Liver (tissue), 9 donors: ENCODE data around the gene KIF3C. TPM values are rescaled to one million over a fixed set of nuclear protein-coding genes. Genes with fewer than 3 reads are reported as not detected.
"Not testable (repeated sequence)": the region's sequence is repeated elsewhere in the genome, so short reads cannot be mapped to it uniquely, and the experiment has no call there.

Experiments
- DNase-seq: peaks from one replicate; pipeline ENCODE4 v3.0.0-alpha.2; 2017; ENCODE audit warnings: low spot score
- H3K27ac ChIP-seq, 2 donors: one replicate each; pipeline ENCODE4 v1.7.0; 2013; ENCODE audit warnings: inconsistent platforms in 2 of 2, low read length in 2 of 2, control low read depth in 1 of 2, low read depth in 1 of 2, mild to moderate bottlenecking in 1 of 2
- H3K27me3 ChIP-seq, 4 donors: one replicate each; pipeline versions ENCODE4 v1.6.1 to v1.7.0; 2013; ENCODE audit warnings: low read length in 3 of 4, inconsistent platforms in 1 of 4, mild to moderate bottlenecking in 1 of 4, moderate library complexity in 1 of 4; ENCODE audit not compliant: control insufficient read depth in 4 of 4, insufficient read depth in 4 of 4
- H3K36me3 ChIP-seq, 4 donors: one replicate each; pipeline versions ENCODE4 v1.6.1 to v1.7.0; 2013; ENCODE audit warnings: low read length in 3 of 4, mild to moderate bottlenecking in 3 of 4, low read depth in 1 of 4, moderate library complexity in 1 of 4; ENCODE audit not compliant: control insufficient read depth in 4 of 4, insufficient read depth in 3 of 4
- H3K4me1 ChIP-seq, 4 donors: one replicate each; pipeline versions ENCODE4 v1.6.1 to v1.7.0; 2013; ENCODE audit warnings: low read length in 3 of 4, mild to moderate bottlenecking in 3 of 4, moderate library complexity in 1 of 4; ENCODE audit not compliant: control insufficient read depth in 4 of 4, insufficient read depth in 4 of 4
- H3K4me3 ChIP-seq, 3 donors: one replicate each; pipeline versions ENCODE4 v1.6.1 to v1.7.0; 2013; ENCODE audit warnings: low read length in 3 of 3, control low read depth in 1 of 3, low read depth in 1 of 3, mild to moderate bottlenecking in 1 of 3
- H3K9ac ChIP-seq, 2 donors: one replicate each; pipeline ENCODE4 v1.7.0; 2013; ENCODE audit warnings: low read length in 2 of 2, mild to moderate bottlenecking in 2 of 2, moderate library complexity in 2 of 2, control low read depth in 1 of 2, low read depth in 1 of 2
- H3K9me3 ChIP-seq, 4 donors: one replicate each; pipeline versions ENCODE4 v1.6.1 to v1.7.0; 2013; ENCODE audit warnings: low read length in 3 of 4; ENCODE audit not compliant: control insufficient read depth in 4 of 4
- EGR1 ChIP-seq, 2 donors: IDR thresholded peaks; 2 replicates each; pipeline ENCODE4 v1.6.1; 2016 to 2018; ENCODE audit warnings: antibody characterized with exemption in 2 of 2, low read depth in 2 of 2
- GABPA ChIP-seq, 2 donors: IDR thresholded peaks in 1 of 2; conservative IDR thresholded peaks in 1 of 2; 2 replicates each; pipeline ENCODE4 v1.6.1; 2016; ENCODE audit warnings: antibody characterized with exemption in 2 of 2, mild to moderate bottlenecking in 1 of 2, moderate library complexity in 1 of 2
- JUND ChIP-seq, 2 donors: IDR thresholded peaks; 2 replicates each; pipeline ENCODE4 v1.6.1; 2016; ENCODE audit warnings: antibody characterized with exemption in 2 of 2
- RAD21 ChIP-seq, 2 donors: IDR thresholded peaks; 2 replicates each; pipeline ENCODE4 v1.6.1; 2016; ENCODE audit warnings: antibody characterized with exemption in 2 of 2, mild to moderate bottlenecking in 2 of 2
- REST ChIP-seq: IDR thresholded peaks from 2 replicates; pipeline ENCODE4 v1.6.1; 2016; ENCODE audit warnings: antibody characterized with exemption, mild to moderate bottlenecking
- ZBTB33 ChIP-seq: IDR thresholded peaks from 2 replicates; pipeline ENCODE4 v1.6.1; 2016; ENCODE audit warnings: antibody characterized with exemption
- whole genome bisulfite sequencing: extraction: QIAGEN DNeasy Blood & Tissue Kit; methylation state at CpG from one replicate; pipeline ENCODE4 v1.1.7; 2013; 5-methylcytosine and 5-hydroxymethylcytosine counted together
- polyA plus RNA-seq, 2 donors: library from polyadenylated mRNA; stranded (reverse) in 1 of 2; unstranded in 1 of 2; fragments of 200-250 nt in 1 of 2; fragments of >200 nt in 1 of 2; fragmentation: Nextera tagmentation in 1 of 2; extraction: Ambion mirVana in 1 of 2; gene quantifications; one replicate each; pipeline versions ENCODE4 v1.2.1 to v1.2.3, GENCODE V29; 2013 to 2015
- total RNA-seq, 2 donors: library from RNA; depleted of rRNA; stranded (reverse); fragments of >200 nt; gene quantifications; one replicate each; pipeline ENCODE4 v1.2.3, GENCODE V29; 2014
- donor health status: healthy.
- donor health status: healthy.
- donor health status: healthy.
- donor health status: healthy.
- donor health status: healthy.

KIF3C gene
- total and polyA plus RNA-seq, 4 donors: 0.26 to 0.93 (median 0.67) TPM

- no peak overlapping the region for H3K9ac ChIP-seq
- H3K4me3 ChIP-seq: no peak overlapping the region
- no peaks in the 10 kb centered on the region for H3K36me3 ChIP-seq
- WGBS: 97% methylated on average over 5 of the region's 5 CpGs
- no peaks in the 10 kb centered on the region for H3K27me3 ChIP-seq
- peak overlapping the region; percentile 33 to 46 for H3K27ac ChIP-seq
- no peaks in the 10 kb centered on the region for H3K9me3 ChIP-seq
- DNase-seq: no peak
- peaks cover 0 to 13% (median 6%) of the 10 kb centered on the region in 4 donors for H3K4me1 ChIP-seq
- TF ChIP-seq RAD21 (IDR thresholded peaks at IDR 0.05): no peak
- no peak for TF ChIP-seq JUND (IDR thresholded peaks at IDR 0.05)
- no peak for TF ChIP-seq REST
- TF ChIP-seq EGR1 (IDR thresholded peaks at IDR 0.05; ENCODE audit: low read depth in 2 of 2): no peak
- no peak for TF ChIP-seq GABPA (IDR thresholded peaks at IDR 0.05 in 1 of 2, conservative IDR thresholded peaks at IDR 0.05 in 1 of 2)
- no peak for TF ChIP-seq ZBTB33
Measured at GRCh38 chr2:26017464-26018183, 35.3 kb upstream of the KIF3C start.

GRCh38 chr2:26016706-26017045, 34.4 kb upstream of the KIF3C start:
- DNase-seq, H3K9me3 ChIP-seq, H3K9ac ChIP-seq, H3K36me3 ChIP-seq, H3K4me3 ChIP-seq, H3K27me3 ChIP-seq, H3K27ac ChIP-seq: not testable (repeated sequence)
- H3K4me1 ChIP-seq: peaks cover 0 to 22% (median 12%) of the 10 kb centered on the region in 4 donors
- WGBS: 92% methylated on average over 4 of the region's 4 CpGs

- TF ChIP-seq GABPA (IDR thresholded peaks at IDR 0.05 in 1 of 2, conservative IDR thresholded peaks at IDR 0.05 in 1 of 2): no peak
- Histone ChIP-seq H3K4me1 (peaks cover 0 to 23% (median 12%) of the 10 kb centered on the region in 4 donors), H3K4me3 (no peak overlapping the region), H3K27ac (no peak overlapping the region), H3K36me3 (no peaks in the 10 kb centered on the region), H3K9ac (no peak overlapping the region), H3K9me3 (no peaks in the 10 kb centered on the region), H3K27me3 (no peaks in the 10 kb centered on the region)
- WGBS: 84% methylated on average over 13 of the region's 13 CpGs
- no peak for DNase-seq
Measured at GRCh38 chr2:26016012-26016705, 33.9 kb upstream of the KIF3C start.
